GM19463 (cell line): ENCODE results near the gene CACNB4.
"Not testable (repeated sequence)": the region's sequence is repeated elsewhere in the genome, so short reads cannot be mapped to it uniquely, and the experiment has no call there.

ENCODE experiments used
- ATAC-seq: cut with Tn5 transposase; IDR thresholded peaks from one replicate; pipeline ENCODE4 v1.9.1; 2021; ENCODE audit warnings: mild to moderate bottlenecking, moderate library complexity; ENCODE audit not compliant: unreplicated experiment

Gene CACNB4

DNA sequence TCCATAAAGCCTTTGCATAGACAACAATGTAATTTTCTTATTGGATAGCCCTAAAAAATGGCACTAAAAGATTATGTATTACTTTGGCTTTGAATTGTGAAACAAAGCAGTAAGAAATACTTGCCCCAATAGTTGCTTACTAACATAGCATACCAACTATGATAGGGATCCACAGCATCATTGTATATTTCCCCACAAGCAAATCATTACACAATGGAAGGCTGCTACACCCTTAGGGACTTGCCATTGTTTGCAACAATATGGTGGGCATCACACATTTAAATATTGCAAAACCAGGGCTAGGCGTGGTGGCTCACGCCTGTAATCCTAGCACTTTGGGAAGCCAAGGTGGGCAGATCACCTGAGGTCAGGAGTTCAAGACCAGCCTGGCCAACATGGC lies 74.4 kb downstream of the CACNB4 start:
- no peak for ATAC-seq

GRCh38 chr2:152022090-152022489 lies 76.8 kb downstream of the CACNB4 start:
- peak; percentile 32 for ATAC-seq

- ATAC-seq = not testable (repeated sequence)
Observed at GRCh38 chr2:152021001-152021400, 77.8 kb downstream of the CACNB4 start.

DNA sequence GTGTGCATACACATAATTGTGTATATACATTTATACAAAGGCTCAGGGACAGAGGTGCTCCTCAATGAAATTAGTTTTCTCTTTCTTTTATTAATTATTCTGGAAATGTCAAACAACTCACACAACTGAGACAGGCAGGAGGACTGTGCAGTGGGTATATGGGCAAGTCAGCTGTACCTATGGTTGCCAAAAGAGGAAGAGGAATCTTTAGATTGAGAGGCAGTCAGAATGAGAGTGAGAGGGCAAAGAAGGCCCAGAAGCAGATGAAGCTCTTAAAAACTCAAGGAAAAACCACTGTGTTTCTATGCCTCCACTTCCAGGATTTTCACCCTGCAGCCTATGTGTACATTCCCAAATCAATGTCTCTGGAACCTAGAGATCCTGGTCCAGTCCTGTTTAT lies 79.1 kb downstream of the CACNB4 start:
- peak; percentile 49 for ATAC-seq

- no peak for ATAC-seq
Observed at GRCh38 chr2:152016181-152017120, 82.4 kb downstream of the CACNB4 start.

DNA sequence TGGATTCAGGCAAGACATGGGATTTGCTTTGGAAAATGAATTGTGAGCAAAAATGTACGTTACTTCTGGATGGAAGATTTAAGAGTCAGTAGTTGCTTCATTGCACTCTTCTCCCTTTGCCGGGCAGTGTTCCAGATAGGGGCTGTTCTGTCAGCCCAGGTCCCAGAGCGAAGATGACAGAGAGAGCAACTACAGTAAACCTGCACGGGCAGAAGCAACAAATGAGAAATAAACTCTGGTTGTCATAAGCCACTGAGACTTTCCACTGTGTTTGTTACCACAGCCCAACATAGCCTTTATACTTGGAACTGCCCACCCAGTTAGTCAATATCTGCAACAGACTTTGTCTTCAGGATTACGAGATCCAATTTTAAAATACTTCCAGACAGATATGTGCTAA lies 83.3 kb downstream of the CACNB4 start:
- no peak for ATAC-seq

GRCh38 chr2:152012697-152013096 lies 86.1 kb downstream of the CACNB4 start:
- ATAC-seq = no peak

GRCh38 chr2:152011724-152012123 lies 87.1 kb downstream of the CACNB4 start:
- no peak for ATAC-seq

DNA sequence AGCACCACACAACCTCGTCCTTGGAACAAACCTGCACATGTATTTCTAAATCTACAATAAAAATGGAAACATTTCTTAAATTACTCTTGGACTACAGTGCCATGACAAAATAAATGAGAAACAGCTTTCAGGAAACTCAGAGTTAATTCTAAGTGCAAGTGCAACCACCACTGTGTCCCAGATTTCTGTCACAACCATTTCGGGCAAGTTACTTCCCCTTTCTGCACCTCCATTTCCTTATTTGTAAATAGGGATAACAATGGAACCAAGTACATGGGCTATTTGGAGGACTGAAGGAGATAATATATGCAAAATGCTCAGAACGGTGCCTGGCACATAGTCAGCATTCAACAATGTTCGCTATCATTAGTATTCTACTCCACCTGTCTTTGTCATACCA lies 93.2 kb downstream of the CACNB4 start:
- ATAC-seq = no peak

- ATAC-seq = not testable (repeated sequence)
Observed at GRCh38 chr2:152003283-152003682, 95.6 kb downstream of the CACNB4 start.

DNA sequence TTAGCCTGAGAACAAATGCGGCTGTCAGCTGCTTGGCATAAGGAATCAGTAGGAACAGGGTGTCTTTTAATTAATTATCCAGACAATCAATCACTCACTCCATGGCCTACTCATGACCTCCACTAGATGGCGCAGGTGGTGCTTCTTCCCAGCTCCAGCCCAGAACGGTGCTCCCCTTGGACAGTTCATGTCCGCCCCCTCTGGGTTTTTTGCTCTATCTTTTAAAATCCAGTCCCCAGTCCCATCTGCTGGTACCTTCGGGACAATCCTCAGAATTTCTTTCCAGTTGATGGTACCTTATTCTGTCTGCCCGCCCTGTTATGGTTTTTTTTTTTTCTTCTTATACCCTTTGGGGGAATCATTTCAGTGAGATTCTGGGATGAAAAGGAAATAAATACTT lies 99.8 kb downstream of the CACNB4 start:
- peak; percentile 76 for ATAC-seq

DNA sequence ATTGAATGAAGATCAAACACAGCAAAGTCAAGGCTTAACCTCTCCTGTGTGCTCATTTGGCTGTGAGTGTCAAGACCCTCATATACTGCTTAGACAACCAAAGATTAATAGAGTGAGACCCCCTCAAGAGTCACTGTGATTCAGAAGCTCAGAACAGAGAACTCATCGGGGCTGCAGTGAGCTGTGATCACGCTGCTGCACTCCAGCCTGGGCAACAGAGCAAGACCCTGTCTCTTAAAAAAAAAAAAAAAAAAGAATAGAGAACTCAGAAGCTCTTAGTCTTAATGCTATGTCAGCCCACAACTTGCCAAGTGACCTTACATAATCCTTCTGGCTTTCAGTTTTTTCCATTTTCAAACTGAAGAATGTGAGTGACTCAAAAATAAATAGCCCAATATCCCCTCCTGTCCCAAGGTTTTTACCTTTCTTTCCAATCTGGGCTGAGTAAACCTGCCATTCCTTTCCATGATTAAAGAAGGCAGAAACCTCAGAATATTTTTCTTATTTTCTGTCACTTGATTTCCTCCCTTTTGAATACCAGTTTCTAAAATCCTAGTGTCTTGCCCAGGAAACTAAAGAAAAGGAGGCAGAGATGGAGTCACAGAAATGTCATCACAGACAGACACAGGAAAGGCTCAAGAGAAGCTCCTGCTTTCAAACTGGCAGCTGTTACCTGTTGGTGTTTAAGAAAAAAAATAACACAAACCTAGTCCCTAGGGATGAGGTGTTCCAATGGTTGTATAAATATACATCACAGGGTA lies 102.4 kb downstream of the CACNB4 start:
- ATAC-seq = no peak

GRCh38 chr2:151995161-151995557 lies 103.7 kb downstream of the CACNB4 start:
- ATAC-seq = no peak

- not testable (repeated sequence) for ATAC-seq
Observed at GRCh38 chr2:151994178-151994577, 104.7 kb downstream of the CACNB4 start.

DNA sequence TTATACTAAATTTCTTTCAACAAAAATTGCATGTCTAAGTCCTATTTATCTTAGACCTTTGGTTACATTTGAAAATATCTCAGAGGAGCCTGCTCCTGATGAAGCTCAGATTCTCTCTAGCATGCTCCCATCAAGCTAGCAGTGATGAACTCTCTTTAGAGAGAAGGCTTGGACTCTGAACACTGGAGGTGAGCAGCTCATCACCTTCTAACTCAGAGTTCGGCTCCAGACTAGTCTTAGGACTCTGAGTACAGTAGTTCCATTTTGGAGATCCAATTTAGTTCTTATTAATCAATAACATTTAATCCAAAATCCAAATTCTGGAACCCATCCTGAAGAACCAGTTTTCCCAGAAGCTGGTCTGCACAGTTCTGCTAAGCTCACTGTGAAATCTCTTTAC lies 107.8 kb downstream of the CACNB4 start:
- no peak for ATAC-seq

DNA sequence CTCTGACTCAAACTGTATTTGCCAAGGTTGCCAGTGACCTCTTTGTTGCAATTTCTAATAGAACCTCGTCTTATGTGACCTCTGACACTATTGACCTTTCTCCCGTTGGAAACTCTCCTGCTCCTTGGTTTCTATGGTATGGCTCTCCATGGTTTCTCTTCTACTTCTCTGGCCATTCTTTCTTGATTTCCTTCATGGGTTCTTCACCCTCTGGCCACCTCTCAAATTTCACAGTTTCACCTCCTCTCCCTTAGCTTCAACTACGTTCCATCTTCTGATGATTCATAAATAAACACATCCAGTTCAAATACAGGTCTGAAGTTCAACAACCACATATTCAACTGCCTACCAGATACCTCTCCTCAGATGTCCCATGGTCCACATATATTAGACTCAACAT lies 109.5 kb downstream of the CACNB4 start:
- ATAC-seq = no peak

DNA sequence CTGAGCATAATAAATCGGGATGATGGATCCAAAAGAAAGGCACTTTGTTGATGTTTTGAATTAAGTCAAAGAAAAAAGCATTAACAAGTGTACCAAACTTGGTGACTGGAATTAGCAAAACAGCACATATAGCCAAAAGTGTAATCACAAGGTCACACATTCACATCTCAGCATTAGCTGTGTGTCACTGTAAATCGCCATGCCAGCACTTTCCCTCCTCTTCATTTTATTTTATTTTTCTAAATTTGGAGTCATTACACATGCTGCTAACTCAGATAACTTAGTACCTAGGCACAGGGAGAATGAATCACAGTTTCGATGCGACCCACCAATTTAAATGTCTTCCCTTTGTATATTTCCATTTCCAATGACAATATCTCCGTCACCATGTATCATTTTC lies 111.4 kb downstream of the CACNB4 start:
- ATAC-seq = no peak

DNA sequence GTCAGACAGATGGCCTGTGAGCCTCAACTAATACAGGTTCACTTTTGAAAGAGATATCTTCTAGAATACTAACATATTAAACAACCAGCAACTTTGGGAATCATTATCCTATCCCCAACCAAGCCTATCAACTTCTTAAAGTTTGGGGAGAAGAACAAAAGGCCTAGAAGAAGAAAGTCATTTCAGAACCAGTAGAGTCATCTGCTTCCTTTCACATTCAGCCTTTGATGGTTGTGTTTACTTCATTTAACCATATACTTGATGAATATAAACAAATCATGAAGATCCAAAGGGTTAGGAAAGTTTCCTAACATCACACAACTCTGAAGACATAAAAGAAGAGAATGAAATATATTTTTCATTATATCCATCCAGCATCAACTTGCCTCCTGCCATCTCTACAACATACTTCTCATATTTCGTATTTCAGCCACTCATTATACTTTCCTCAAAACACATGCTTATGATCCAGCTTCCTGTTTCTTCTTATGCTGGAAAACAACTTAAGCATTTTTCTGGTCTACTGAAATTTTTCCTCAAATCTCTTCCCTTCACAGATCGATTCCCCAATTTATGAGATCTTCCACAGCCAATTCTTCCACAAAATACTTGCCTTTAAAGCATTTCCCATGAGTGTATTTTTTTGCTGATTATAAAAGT lies 114.3 kb downstream of the CACNB4 start:
- ATAC-seq = no peak

DNA sequence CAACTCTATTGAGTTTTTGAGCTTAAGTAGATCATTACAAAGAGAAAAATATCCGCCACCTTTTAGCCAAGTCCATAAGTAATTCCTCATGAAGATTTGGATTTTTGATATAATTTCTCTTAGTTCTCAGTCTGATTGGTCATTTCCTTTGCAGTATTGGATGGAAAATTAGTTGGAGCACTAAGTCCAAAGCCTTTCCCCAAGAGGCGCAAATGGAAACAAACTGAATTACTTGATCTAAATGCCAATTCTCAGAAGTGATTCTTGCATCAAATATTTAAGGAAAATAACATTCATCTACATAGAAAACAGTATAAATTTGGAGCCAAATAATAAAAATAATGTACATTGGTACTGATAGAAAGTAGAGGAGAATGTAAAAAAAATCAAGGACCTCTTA lies 115.6 kb downstream of the CACNB4 start:
- ATAC-seq = no peak

DNA sequence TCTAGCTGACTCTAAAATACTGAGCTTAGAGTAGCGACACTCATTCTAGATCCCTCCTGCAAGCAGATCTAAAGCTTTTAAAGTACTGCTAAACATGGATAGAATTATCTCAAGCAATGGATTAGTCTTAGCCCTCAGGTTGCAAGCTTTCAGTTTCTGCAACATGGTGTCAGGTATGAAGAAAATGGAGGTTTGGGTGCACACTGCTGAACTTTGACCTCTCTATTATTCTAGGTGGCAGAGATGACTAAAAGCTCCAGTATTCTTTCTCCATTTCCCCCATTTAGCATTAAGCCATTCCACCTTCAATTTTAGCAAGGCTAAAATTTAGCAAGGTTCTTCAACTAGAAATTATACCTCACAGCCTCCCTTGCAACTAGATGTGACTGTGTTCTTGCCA lies 117.0 kb downstream of the CACNB4 start:
- no peak for ATAC-seq

- ATAC-seq = no peak
Observed at GRCh38 chr2:151979694-151980093, 119.2 kb downstream of the CACNB4 start.
